WTC11 (cell line): ENCODE data around the gene OLFM1. TPM values are rescaled to one million over a fixed set of nuclear protein-coding genes. Genes with fewer than 3 reads are reported as not detected.

Source experiments
- ATAC-seq: fragments of 200-7000 bp; cut with Tn5 transposase; 2 replicates; pipeline ENCODE4 v1.10.0; 2021; ENCODE audit warnings: mild to moderate bottlenecking, moderate library complexity
- CTCF ChIA-PET: fragments of 300-600 bp; sonication (Branson Sonifier 250); formaldehyde crosslinking; loops from one replicate; lab custom pipeline; 2021; ENCODE audit warnings: antibody characterized with exemption; lab: Charles Lee
- POLR2A ChIA-PET: fragments of 350-600 bp; sonication (Branson Sonifier 250); formaldehyde crosslinking; loops from one replicate; lab custom pipeline; 2021; ENCODE audit warnings: antibody characterized with exemption; lab: Charles Lee
- DNase-seq: peaks from one replicate; pipeline ENCODE4 v3.0.0; 2021; ENCODE audit warnings: low spot score
- H3K27ac Mint-ChIP-seq: 2 replicates; pipeline ENCODE4 v1.8.0; 2021; ENCODE audit warnings: mixed read lengths
- H3K27me3 Mint-ChIP-seq: 2 replicates; pipeline ENCODE4 v1.8.0; 2021; ENCODE audit warnings: low read depth, mild to moderate bottlenecking, moderate library complexity, mixed read lengths
- H3K36me3 Mint-ChIP-seq: 2 replicates; pipeline ENCODE4 v1.8.0; 2021; ENCODE audit warnings: mixed read lengths
- H3K4me1 Mint-ChIP-seq: 2 replicates; pipeline ENCODE4 v1.8.0; 2022; ENCODE audit warnings: mixed read lengths
- H3K4me3 Mint-ChIP-seq: 2 replicates; pipeline ENCODE4 v1.8.0; 2021; ENCODE audit warnings: mild to moderate bottlenecking, moderate library complexity, mixed read lengths
- H3K9me3 Mint-ChIP-seq: 2 replicates; pipeline ENCODE4 v1.8.0; 2021; ENCODE audit warnings: mixed read lengths
- ATF1 ChIP-seq: sonication (generic); formaldehyde crosslinking; IDR thresholded peaks from 2 replicates; pipeline ENCODE4 v1.8.1; 2023; ENCODE audit warnings: mild to moderate bottlenecking, moderate library complexity, missing genetic modification reagents
- ATF2 ChIP-seq: sonication (generic); formaldehyde crosslinking; IDR thresholded peaks from 2 replicates; pipeline ENCODE4 v1.8.1; 2022; ENCODE audit warnings: low read depth, missing genetic modification reagents, borderline replicate concordance
- ATF3 ChIP-seq: sonication (generic); formaldehyde crosslinking; conservative IDR thresholded peaks from 2 replicates; pipeline ENCODE4 v1.8.1; 2022; ENCODE audit warnings: mild to moderate bottlenecking, missing genetic modification reagents
- CREB1 ChIP-seq: sonication (generic); formaldehyde crosslinking; IDR thresholded peaks from 2 replicates; pipeline ENCODE4 v1.8.0; 2023; ENCODE audit warnings: mild to moderate bottlenecking, missing genetic modification reagents
- CREM ChIP-seq: sonication (generic); formaldehyde crosslinking; IDR thresholded peaks from 2 replicates; pipeline ENCODE4 v1.8.1; 2022; ENCODE audit warnings: mild to moderate bottlenecking, missing genetic modification reagents, moderate library complexity
- CTCF ChIP-seq: fragments of 200-600 bp; IDR thresholded peaks from 2 replicates; pipeline ENCODE4 v1.8.0; 2022; ENCODE audit warnings: antibody characterized with exemption
- E2F1 ChIP-seq: sonication (generic); formaldehyde crosslinking; IDR thresholded peaks from 2 replicates; pipeline ENCODE4 v1.8.0; 2022; ENCODE audit warnings: mild to moderate bottlenecking, missing genetic modification reagents
- ETV6 ChIP-seq: sonication (generic); formaldehyde crosslinking; IDR thresholded peaks from 2 replicates; pipeline ENCODE4 v1.8.1; 2022; ENCODE audit warnings: mild to moderate bottlenecking, missing genetic modification reagents
- IRF1 ChIP-seq: sonication (generic); formaldehyde crosslinking; IDR thresholded peaks from 2 replicates; pipeline ENCODE4 v1.8.0; 2023; ENCODE audit warnings: missing genetic modification reagents
- MYBL2 ChIP-seq: sonication (generic); formaldehyde crosslinking; IDR thresholded peaks from 2 replicates; pipeline ENCODE4 v1.8.1; 2023; ENCODE audit warnings: mild to moderate bottlenecking, moderate library complexity, missing genetic modification reagents
- NFYB ChIP-seq: sonication (generic); formaldehyde crosslinking; conservative IDR thresholded peaks from 2 replicates; pipeline ENCODE4 v1.8.0; 2022; ENCODE audit warnings: low read depth, missing genetic modification reagents
- NR3C1 ChIP-seq: sonication (generic); formaldehyde crosslinking; conservative IDR thresholded peaks from 2 replicates; pipeline ENCODE4 v1.8.1; 2023; ENCODE audit warnings: low read depth, mild to moderate bottlenecking, missing genetic modification reagents
- PRRX2 ChIP-seq: fragments of 250-450 bp; sonication (Bioruptor Pico); IDR thresholded peaks from 2 replicates; pipeline ENCODE4 v1.8.0; 2021; ENCODE audit warnings: mild to moderate bottlenecking
- RORB ChIP-seq: fragments of 250-450 bp; sonication (Bioruptor Pico); IDR thresholded peaks from 2 replicates; pipeline ENCODE4 v1.9.0; 2021; ENCODE audit warnings: mild to moderate bottlenecking
- SMAD3 ChIP-seq: sonication (generic); formaldehyde crosslinking; IDR thresholded peaks from 2 replicates; pipeline ENCODE4 v1.8.0; 2022; ENCODE audit warnings: missing genetic modification reagents, mild to moderate bottlenecking, borderline replicate concordance
- SMAD4 ChIP-seq: sonication (generic); formaldehyde crosslinking; IDR thresholded peaks from 2 replicates; pipeline ENCODE4 v1.8.0; 2022; ENCODE audit warnings: mild to moderate bottlenecking, missing genetic modification reagents
- SOX15 ChIP-seq: fragments of 250-450 bp; sonication (Bioruptor Pico); IDR thresholded peaks from 2 replicates; pipeline ENCODE4 v1.9.0; 2021; ENCODE audit warnings: mild to moderate bottlenecking
- SP1 ChIP-seq: sonication (generic); formaldehyde crosslinking; conservative IDR thresholded peaks from 2 replicates; pipeline ENCODE4 v1.8.1; 2022; ENCODE audit warnings: missing genetic modification reagents
- USF1 ChIP-seq: sonication (generic); formaldehyde crosslinking; IDR thresholded peaks from 2 replicates; pipeline ENCODE4 v1.8.0; 2022; ENCODE audit warnings: mild to moderate bottlenecking, missing genetic modification reagents
- USF2 ChIP-seq: sonication (generic); formaldehyde crosslinking; IDR thresholded peaks from 2 replicates; pipeline ENCODE4 v1.8.1; 2023; ENCODE audit warnings: mild to moderate bottlenecking, missing genetic modification reagents, moderate library complexity
- ZNF138 ChIP-seq: sonication (generic); formaldehyde crosslinking; conservative IDR thresholded peaks from 2 replicates; pipeline ENCODE4 v1.8.1; 2022; ENCODE audit warnings: mild to moderate bottlenecking, moderate library complexity, missing genetic modification reagents
- ZNF263 ChIP-seq: sonication (generic); formaldehyde crosslinking; IDR thresholded peaks from 2 replicates; pipeline ENCODE4 v1.8.1; 2022; ENCODE audit warnings: low read depth, mild to moderate bottlenecking, moderate library complexity, missing genetic modification reagents
- total RNA-seq: library from RNA; stranded (reverse); gene quantifications from 3 replicates; pipeline ENCODE4 v1.2.3, GENCODE V29; 2021

Gene OLFM1
- total RNA-seq, 1 experiment from 2014 or later: 37.6 TPM

GRCh38 chr9:135138078-135138855 lies 50.8 kb downstream of the OLFM1 start (continued):
- TF ChIP-seq SMAD3 (no peak), IRF1 (CRISPR knock-in tag) (no peak), SMAD4 (no peak), PRRX2 (CRISPR knock-in tag) (no peak), SP1 (CRISPR knock-in tag) (no peak), ETV6 (CRISPR knock-in tag) (no peak)
- TF ChIP-seq, all 79 proteins: peak for 0

- DNase-seq (no peak), ATAC-seq (peak; percentile 65)
- peaks cover 18% of the 10 kb centered on the region for H3K9me3 Mint-ChIP-seq
- TF ChIP-seq ATF3 (CRISPR knock-in tag): no peak
- peak; percentile 37; the same call in 1 of the 2 replicates for TF ChIP-seq NFYB (CRISPR knock-in tag)
- TF ChIP-seq USF2: peak; percentile 93
- TF ChIP-seq CTCF: no peak
- TF ChIP-seq CREM (CRISPR knock-in tag): no peak
- no peak for TF ChIP-seq E2F1 (CRISPR knock-in tag)
- no peak for TF ChIP-seq ZNF263 (CRISPR knock-in tag)
- peak; percentile 88 for TF ChIP-seq USF1 (CRISPR knock-in tag)
- TF ChIP-seq MYBL2 (CRISPR knock-in tag): no peak
- TF ChIP-seq RORB (CRISPR knock-in tag): no peak
- no peak for TF ChIP-seq ATF1 (CRISPR knock-in tag)
- TF ChIP-seq SOX15 (CRISPR knock-in tag): no peak
- TF ChIP-seq CREB1 (CRISPR knock-in tag): no peak
- TF ChIP-seq ATF2 (CRISPR knock-in tag): no peak
- no peak for TF ChIP-seq NR3C1 (CRISPR knock-in tag)
- TF ChIP-seq ZNF138: no peak
- no peak overlapping the region for H3K27ac Mint-ChIP-seq
- H3K4me1 Mint-ChIP-seq: peaks cover 11% of the 10 kb centered on the region
- peaks cover 3% of the 10 kb centered on the region; the same call in 1 of the 2 replicates for H3K36me3 Mint-ChIP-seq
- no peak overlapping the region for H3K4me3 Mint-ChIP-seq
- CTCF ChIA-PET: no interaction called here
- H3K27me3 Mint-ChIP-seq: no peaks in the 10 kb centered on the region
- POLR2A ChIA-PET: no interaction called here
Measured at GRCh38 chr9:135139366-135139959, 52.0 kb downstream of the OLFM1 start.
